HG02884 (cell line): ENCODE results near the gene FAM131B.
"Not testable (repeated sequence)": the region's sequence is repeated elsewhere in the genome, so short reads cannot be mapped to it uniquely, and the experiment has no call there.

Experiments used
- ATAC-seq: cut with Tn5 transposase; IDR thresholded peaks from one replicate; pipeline ENCODE4 v1.9.1; 2021; ENCODE audit warnings: mild to moderate bottlenecking, moderate library complexity; ENCODE audit not compliant: unreplicated experiment

Gene FAM131B

DNA sequence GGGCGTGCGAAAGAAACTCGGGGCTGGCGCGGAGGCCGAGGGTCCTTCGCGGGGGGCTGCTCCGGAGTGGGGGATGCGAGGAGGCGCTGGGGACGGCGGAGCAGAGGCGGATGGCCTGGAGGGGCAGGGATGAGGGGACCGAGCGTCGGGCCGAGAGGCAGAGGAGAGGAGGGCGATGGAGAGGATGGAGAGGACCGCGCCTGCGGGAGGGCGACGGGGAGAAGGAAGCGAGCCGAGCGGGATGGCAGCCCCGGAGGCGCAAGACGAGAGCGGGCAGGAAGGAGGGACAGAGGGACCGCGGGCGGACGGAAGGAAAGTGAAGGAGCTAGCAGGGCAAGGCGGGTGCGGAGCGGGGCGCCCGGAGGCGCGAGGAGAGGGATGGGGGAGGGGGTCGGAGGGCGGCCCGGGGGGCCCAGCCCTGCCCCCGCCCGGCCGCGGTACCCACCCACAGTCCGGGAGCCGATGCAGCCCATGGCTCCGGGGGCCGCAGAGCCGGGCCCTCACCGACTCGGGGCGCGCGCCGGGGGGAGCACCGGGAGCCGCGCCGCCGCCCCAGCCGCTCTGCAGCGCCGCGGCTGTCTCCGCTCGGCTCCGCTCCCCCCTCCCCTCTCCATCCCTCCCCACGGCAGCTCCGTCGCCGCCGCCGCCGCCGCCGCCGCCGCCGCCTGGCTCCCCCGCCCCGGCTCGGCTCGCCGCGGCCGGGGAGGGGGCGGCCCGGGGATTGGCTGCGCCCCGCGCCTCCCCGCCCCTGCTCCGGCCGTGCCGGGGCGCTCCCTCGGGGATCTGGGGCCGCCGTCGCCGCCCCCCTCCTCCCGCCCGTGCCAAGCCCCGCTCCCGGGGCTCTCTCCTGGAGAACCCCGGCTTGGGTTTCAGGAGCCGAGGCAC, at the start of gene FAM131B:
Gene FAM131B, minus strand, starts transcription at position 583 of the 885 bp plus-strand sequence. Its CDS starts 110 bp downstream, at position 473.
- ATAC-seq = no peak

- ATAC-seq = no peak
Measured at GRCh38 chr7:143411976-143412708, 49.6 kb upstream of the FAM131B start.

GRCh38 chr7:143410521-143411004, 48.0 kb upstream of the FAM131B start:
- no peak for ATAC-seq

DNA sequence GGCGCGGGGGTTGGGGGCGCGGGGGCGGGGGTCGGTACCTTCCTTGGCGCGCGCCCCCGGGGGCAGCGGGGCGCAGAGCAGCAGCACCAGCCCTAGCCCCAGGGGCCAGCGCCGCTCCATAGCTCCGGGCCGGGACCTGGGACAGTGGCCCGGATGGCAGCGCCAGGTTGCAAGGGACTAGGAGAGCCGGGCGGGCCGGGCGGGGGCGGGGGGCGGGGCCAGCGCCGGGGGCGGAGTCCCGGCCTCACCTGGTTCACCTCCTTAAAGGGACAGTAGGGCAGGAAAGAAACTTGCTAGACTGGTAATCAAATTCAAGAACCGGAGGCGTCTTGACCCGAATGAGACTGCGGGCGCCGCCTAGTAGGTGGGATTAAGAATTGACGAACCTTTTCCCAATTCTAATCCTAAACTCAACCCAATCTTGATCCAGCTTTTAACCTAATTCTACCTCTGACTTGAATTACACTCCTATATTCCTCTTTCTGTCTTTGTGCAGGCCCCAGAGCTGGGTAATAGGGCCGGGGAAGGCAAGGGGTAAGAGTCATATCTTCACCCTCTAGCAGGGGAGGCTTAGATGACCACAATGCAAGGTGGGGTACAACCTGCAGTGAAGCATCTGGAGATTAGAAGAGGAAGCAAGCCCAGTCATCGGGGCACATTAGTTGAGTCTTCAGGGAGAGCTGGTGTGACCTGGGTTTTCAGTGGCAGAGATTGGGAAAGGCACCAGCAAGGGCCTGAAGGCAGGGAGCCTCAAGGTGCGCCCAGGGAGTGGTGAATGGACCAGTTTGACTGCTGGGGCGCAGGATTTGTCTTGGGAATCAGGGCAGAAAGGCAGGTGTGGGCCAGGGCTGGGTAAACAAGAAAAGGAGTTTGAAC, 46.4 kb upstream of the FAM131B start, which contains the start of gene EPHA1:
Gene EPHA1, minus strand, starts transcription at position 171 of the 876 bp plus-strand sequence. Its CDS starts 51 bp downstream, at position 120.
- no peak for ATAC-seq

DNA sequence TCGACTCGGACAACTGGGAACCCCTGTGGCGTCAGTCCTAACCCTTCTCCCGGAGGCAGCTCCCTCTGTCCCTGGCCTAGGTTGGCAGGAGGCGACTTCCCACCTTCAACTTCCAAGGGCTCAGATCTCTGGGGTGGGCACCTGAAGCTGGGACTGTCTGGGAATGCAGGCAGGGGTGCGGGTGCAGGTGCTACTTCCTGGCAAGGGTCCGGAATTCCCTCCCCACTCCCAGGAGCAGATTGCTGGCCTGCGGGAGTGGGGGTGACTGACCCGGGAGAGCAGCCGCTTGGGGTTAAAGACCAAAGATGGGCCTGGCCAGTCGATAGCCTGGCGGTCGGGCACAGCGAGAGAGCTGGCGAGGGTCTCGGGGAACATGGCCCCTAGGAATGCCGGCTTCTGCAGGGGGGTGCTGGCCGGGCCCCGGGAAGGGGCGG, 45.8 kb upstream of the FAM131B start:
- no peak for ATAC-seq

GRCh38 chr7:143407287-143408251, 45.1 kb upstream of the FAM131B start:
- no peak for ATAC-seq

DNA sequence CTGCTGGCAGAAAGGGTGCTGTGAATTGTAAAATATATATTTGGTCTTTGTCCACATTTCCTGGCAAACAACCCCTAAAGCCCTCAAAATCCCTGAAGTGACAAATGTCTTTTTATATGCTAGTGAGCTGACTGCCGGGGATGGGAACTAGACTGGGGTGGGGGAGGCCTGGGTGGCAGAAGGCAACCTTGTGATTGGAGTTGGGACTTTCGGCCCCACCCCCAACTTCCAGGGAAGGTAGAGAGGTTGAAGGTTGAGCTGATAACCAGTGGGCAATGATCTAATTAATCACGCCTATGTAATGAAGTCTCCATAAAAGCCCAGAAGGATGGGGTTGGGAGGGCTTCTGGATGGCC, 43.5 kb upstream of the FAM131B start:
- ATAC-seq = no peak

- ATAC-seq = no peak
Measured at GRCh38 chr7:143405173-143406001, 42.9 kb upstream of the FAM131B start.

GRCh38 chr7:143402233-143402632, 39.7 kb upstream of the FAM131B start:
- ATAC-seq = not testable (repeated sequence)

DNA sequence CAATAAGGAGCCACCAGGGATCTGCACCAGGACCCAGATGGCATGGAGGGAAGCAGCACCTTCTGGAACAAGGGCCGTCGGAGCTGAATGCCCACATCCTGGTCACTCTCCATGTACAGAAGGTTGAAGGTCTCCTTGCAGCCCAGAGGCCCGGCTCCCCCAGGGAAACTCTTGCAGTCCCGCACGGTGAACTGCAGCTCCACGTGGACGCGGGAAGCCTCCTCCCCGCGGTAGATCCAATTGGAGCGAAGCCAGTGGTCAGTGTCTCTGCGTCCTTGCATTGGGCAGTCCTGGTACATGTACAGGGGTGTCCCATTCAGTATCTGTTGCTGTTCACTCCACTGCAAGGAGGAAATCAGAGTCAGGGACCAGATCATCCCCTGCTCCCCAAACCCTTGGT, 38.8 kb upstream of the FAM131B start:
- ATAC-seq = no peak

GRCh38 chr7:143399642-143400041, 37.1 kb upstream of the FAM131B start:
- no peak for ATAC-seq

- no peak for ATAC-seq
Measured at GRCh38 chr7:143399151-143399550, 36.6 kb upstream of the FAM131B start.

GRCh38 chr7:143398616-143399015, 36.1 kb upstream of the FAM131B start:
- no peak for ATAC-seq

GRCh38 chr7:143397710-143398530, 35.4 kb upstream of the FAM131B start:
- no peak for ATAC-seq

GRCh38 chr7:143396625-143397556, 34.4 kb upstream of the FAM131B start:
- ATAC-seq = no peak

GRCh38 chr7:143396182-143396581, 33.7 kb upstream of the FAM131B start:
- ATAC-seq = no peak
